Measurements from ENCODE around the gene INPP5A.
"Not testable (repeated sequence)": the region's sequence is repeated elsewhere in the genome, so short reads cannot be mapped to it uniquely, and the experiment has no call there.

INPP5A gene

GRCh38 chr10:132504501-132505272 is 32.9 kb upstream of the INPP5A start:
- DNase-seq, result no peak

- DNase-seq, result not testable (repeated sequence)
Measured at GRCh38 chr10:132505546-132505945, 32.0 kb upstream of the INPP5A start.

- no peak for DNase-seq
Measured at GRCh38 chr10:132506711-132507408, 30.7 kb upstream of the INPP5A start.

- no peak for DNase-seq
Measured at GRCh38 chr10:132507409-132507955, 30.1 kb upstream of the INPP5A start.

- DNase-seq, result no peak
Measured at GRCh38 chr10:132507956-132508490, 29.6 kb upstream of the INPP5A start.

GRCh38 chr10:132508581-132509443 is 28.8 kb upstream of the INPP5A start:
- peak; percentile 14 for DNase-seq

- no peak for DNase-seq
Measured at GRCh38 chr10:132509506-132510173, 27.9 kb upstream of the INPP5A start.

- DNase-seq, result no peak
Measured at GRCh38 chr10:132510174-132510611, 27.4 kb upstream of the INPP5A start.

GRCh38 chr10:132511121-132512051 is 26.2 kb upstream of the INPP5A start:
- peak; percentile 73 for DNase-seq

- DNase-seq, result no peak
Measured at GRCh38 chr10:132512052-132512442, 25.5 kb upstream of the INPP5A start.

GRCh38 chr10:132512693-132513345 is 24.8 kb upstream of the INPP5A start:
- DNase-seq, result no peak

- DNase-seq, result no peak
Measured at GRCh38 chr10:132514821-132515520, 22.6 kb upstream of the INPP5A start.

GRCh38 chr10:132515811-132516726 is 21.5 kb upstream of the INPP5A start:
- no peak for DNase-seq

GRCh38 chr10:132516771-132517725 is 20.5 kb upstream of the INPP5A start:
- DNase-seq, result peak; percentile 85

GRCh38 chr10:132517951-132518521 is 19.6 kb upstream of the INPP5A start:
- peak; percentile 60 for DNase-seq

- DNase-seq, result peak; percentile 94
Measured at GRCh38 chr10:132518572-132519381, 18.8 kb upstream of the INPP5A start.
